Measurements from ENCODE around the gene SLC26A1. TPM values are rescaled to one million over a fixed set of nuclear protein-coding genes. Genes with fewer than 3 reads are reported as not detected.

Gene SLC26A1
- total RNA-seq, 1 experiment from 2014 or later: 0.09 TPM

GRCh38 chr4:947491-947971 lies 45.7 kb downstream of the SLC26A1 start:
- no peaks in the 10 kb centered on the region; the same call in 1 of the 2 replicates for H3K4me1 ChIP-seq (ENCODE audit: insufficient read depth, low read length)
- no peak overlapping the region for H3K9ac ChIP-seq (ENCODE audit: extremely low read depth, insufficient read length, low read length)
- no peaks in the 10 kb centered on the region for H3K27me3 ChIP-seq (ENCODE audit: insufficient read depth, low read length)
- H2BK20ac ChIP-seq (ENCODE audit: low read depth, low read length, poor library complexity, severe bottlenecking): no peak overlapping the region
- H3K9me3 Mint-ChIP-seq: no peaks in the 10 kb centered on the region
- H2AK5ac ChIP-seq (ENCODE audit: insufficient read length, low read length): no peak overlapping the region
- H3K23ac ChIP-seq (ENCODE audit: insufficient read length, low read depth, low read length): no peak overlapping the region
- H3K4me3 Mint-ChIP-seq: no peak overlapping the region
- peaks cover 13 to 21% of the 10 kb centered on the region in 2 experiments for H3K4me1 Mint-ChIP-seq
- no peak overlapping the region for H2BK12ac ChIP-seq (ENCODE audit: insufficient read length, low read depth, low read length)
- H4K5ac ChIP-seq (ENCODE audit: insufficient read length, low read depth, low read length): no peak overlapping the region
- H4K91ac ChIP-seq (ENCODE audit: insufficient read length, low read depth, low read length): no peak overlapping the region
- WGBS (ENCODE audit: extremely low coverage, insufficient read length, low lambda C conversion rate): no CpG with 5 or more reads among the region's 19 CpGs
- no peak overlapping the region for H3K56ac ChIP-seq (ENCODE audit: insufficient read length, low read depth, low read length)
- H4K20me1 ChIP-seq (ENCODE audit: control insufficient read depth, insufficient read depth, insufficient read length): no peaks in the 10 kb centered on the region
- no peak overlapping the region for H3K4ac ChIP-seq (ENCODE audit: low read depth, low read length)
- no peaks in the 10 kb centered on the region for H3K79me1 ChIP-seq (ENCODE audit: insufficient read depth, low read depth, low read length, poor library complexity, severe bottlenecking)
- no peak for DNase-seq
- H3K18ac ChIP-seq (ENCODE audit: insufficient read length, low read depth, low read length): no peak overlapping the region
- H3K79me2 ChIP-seq (ENCODE audit: insufficient read depth, low read length): no peaks in the 10 kb centered on the region
- no peak overlapping the region for H3K27ac ChIP-seq (ENCODE audit: insufficient read length, low read depth, low read length)
- TF ChIP-seq, protein P1, sequence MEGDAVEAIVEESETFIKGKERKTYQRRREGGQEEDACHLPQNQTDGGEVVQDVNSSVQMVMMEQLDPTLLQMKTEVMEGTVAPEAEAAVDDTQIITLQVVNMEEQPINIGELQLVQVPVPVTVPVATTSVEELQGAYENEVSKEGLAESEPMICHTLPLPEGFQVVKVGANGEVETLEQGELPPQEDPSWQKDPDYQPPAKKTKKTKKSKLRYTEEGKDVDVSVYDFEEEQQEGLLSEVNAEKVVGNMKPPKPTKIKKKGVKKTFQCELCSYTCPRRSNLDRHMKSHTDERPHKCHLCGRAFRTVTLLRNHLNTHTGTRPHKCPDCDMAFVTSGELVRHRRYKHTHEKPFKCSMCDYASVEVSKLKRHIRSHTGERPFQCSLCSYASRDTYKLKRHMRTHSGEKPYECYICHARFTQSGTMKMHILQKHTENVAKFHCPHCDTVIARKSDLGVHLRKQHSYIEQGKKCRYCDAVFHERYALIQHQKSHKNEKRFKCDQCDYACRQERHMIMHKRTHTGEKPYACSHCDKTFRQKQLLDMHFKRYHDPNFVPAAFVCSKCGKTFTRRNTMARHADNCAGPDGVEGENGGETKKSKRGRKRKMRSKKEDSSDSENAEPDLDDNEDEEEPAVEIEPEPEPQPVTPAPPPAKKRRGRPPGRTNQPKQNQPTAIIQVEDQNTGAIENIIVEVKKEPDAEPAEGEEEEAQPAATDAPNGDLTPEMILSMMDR (conservative IDR thresholded peaks at IDR 0.05): no peak
- H3K4me2 ChIP-seq (ENCODE audit: insufficient read depth, insufficient read length, low read length): no peak overlapping the region
- no peaks in the 10 kb centered on the region for H3K9me3 ChIP-seq (ENCODE audit: control insufficient read depth, low read depth, low read length)
- H2BK120ac ChIP-seq (ENCODE audit: low read depth, low read length, poor library complexity, severe bottlenecking): no peak overlapping the region
- no peaks in the 10 kb centered on the region for H3K23me2 ChIP-seq (ENCODE audit: insufficient read length, low read depth, low read length, poor library complexity, severe bottlenecking)
- H4K8ac ChIP-seq (replicated peaks; ENCODE audit: insufficient read length, low read depth, low read length): no peak overlapping the region
- H2AFZ ChIP-seq (ENCODE audit: low read length): no peak overlapping the region
- no peak overlapping the region; the same call in 1 of the 2 replicates for H3K14ac ChIP-seq (ENCODE audit: insufficient read depth, low read length)
- H3K36me3 Mint-ChIP-seq (ENCODE audit: insufficient read depth in 1 of 3, low read depth in 3 of 3): no peaks in the 10 kb centered on the region; a peak in 2 of 7 replicates
- H2BK5ac ChIP-seq (ENCODE audit: insufficient read length, low read length): no peak overlapping the region
- peaks cover 11% of the 10 kb centered on the region for H3K27me3 Mint-ChIP-seq (ENCODE audit: low read depth)
- no peak overlapping the region for H2BK15ac ChIP-seq (ENCODE audit: low read depth, low read length)
- H3K27ac Mint-ChIP-seq: no peak overlapping the region; a peak in 1 of 7 replicates
- H3T11ph ChIP-seq (ENCODE audit: low read length): no peak overlapping the region

All from H9 (cell line).